GM23248 (cell line): ENCODE measurements around the gene CXCL6.

ENCODE experiments used
- EZH2 ChIP-seq: fragments of 200-600 bp; sonication (generic); IDR thresholded peaks from 2 replicates; pipeline ENCODE4 v1.6.1; 2018; ENCODE audit warnings: antibody characterized with exemption, mild to moderate bottlenecking; ENCODE audit not compliant: insufficient read depth, poor library complexity, severe bottlenecking
- EZH2phosphoT487 ChIP-seq: fragments of 200-600 bp; sonication (generic); IDR thresholded peaks from 2 replicates; pipeline ENCODE4 v1.6.1; 2018; ENCODE audit warnings: antibody characterized with exemption, moderate library complexity, mild to moderate bottlenecking, low read depth; ENCODE audit not compliant: insufficient read depth

DNA sequence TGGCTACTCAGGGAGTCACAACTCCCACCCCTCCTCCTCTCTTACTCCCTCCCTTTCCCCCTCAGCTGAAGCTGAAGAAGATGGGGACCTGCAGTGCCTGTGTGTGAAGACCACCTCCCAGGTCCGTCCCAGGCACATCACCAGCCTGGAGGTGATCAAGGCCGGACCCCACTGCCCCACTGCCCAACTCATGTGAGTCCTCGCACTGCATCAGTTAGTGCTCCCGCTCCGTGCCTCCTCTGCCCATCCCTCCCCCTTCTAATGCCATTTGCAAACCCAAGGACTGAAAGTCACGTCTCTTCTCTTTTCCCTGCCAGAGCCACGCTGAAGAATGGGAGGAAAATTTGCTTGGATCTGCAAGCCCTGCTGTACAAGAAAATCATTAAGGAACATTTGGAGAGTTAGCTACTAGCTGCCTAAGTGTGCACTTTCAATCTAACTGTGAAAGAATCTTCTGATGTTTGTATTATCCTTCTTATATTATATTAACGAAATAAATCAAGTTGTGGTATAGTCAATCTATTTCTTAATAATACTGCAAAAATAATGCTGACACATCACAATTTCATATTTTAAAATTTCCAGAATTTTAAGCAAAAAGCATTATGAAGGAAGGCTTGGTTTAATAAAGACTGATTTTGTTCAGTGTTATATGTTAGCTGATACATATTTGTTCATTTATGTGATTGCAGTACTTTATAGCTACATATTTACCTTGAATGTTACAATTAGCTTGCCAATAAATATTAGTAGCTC, 17.4 kb downstream of the CXCL6 start:
- TF ChIP-seq EZH2 (no peak), EZH2phosphoT487 (no peak)
